Measurements from ENCODE around the gene ALK. TPM values are rescaled to one million over a fixed set of nuclear protein-coding genes. Genes with fewer than 3 reads are reported as not detected.

ALK gene
- total RNA-seq, 4 donors from 2014 or later = 0.83 to 1.6 (median 1.2) TPM

GRCh38 chr2:29573612-29574011, 347.8 kb downstream of the ALK start:
- no peaks in the 10 kb centered on the region for H3K27me3 ChIP-seq
- no peak overlapping the region for H3K27ac ChIP-seq (replicated peaks in 1 of 4)
- no peak for TF ChIP-seq EP300 (IDR thresholded peaks at IDR 0.05)
- no peak for TF ChIP-seq POLR2A (IDR thresholded peaks at IDR 0.05; ENCODE audit: low read depth)
- no peak for TF ChIP-seq CTCF (IDR thresholded peaks at IDR 0.05)
- no peak for TF ChIP-seq POLR2AphosphoS5 (IDR thresholded peaks at IDR 0.05)
- H3K4me1 ChIP-seq = no peaks in the 10 kb centered on the region
- intact Hi-C loops (cut with DNase I) = no loop called here
- no peak overlapping the region for H3K4me3 ChIP-seq
- H3K36me3 ChIP-seq = no peaks in the 10 kb centered on the region
- WGBS = 93% methylated on average over 4 of the region's 4 CpGs
- DNase-seq (ENCODE audit: extremely low spot score) = no peak
- H3K9me3 ChIP-seq = no peaks in the 10 kb centered on the region

- WGBS = 79% methylated on average over 2 of the region's 2 CpGs
- no peak for TF ChIP-seq EP300 (IDR thresholded peaks at IDR 0.05)
- no peak for TF ChIP-seq POLR2AphosphoS5 (IDR thresholded peaks at IDR 0.05)
- TF ChIP-seq CTCF (IDR thresholded peaks at IDR 0.05) = no peak
- TF ChIP-seq POLR2A (IDR thresholded peaks at IDR 0.05; ENCODE audit: low read depth) = no peak
These were observed 348.2 kb downstream of the ALK start for GRCh38 chr2:29573147-29573546.

GRCh38 chr2:29570539-29570938, 350.8 kb downstream of the ALK start:
- H3K27ac ChIP-seq (replicated peaks in 1 of 4) = no peak overlapping the region
- intact Hi-C loops (cut with DNase I) = no loop called here
- TF ChIP-seq EP300 (IDR thresholded peaks at IDR 0.05) (no peak), POLR2A (IDR thresholded peaks at IDR 0.05; ENCODE audit: low read depth) (no peak), CTCF (IDR thresholded peaks at IDR 0.05) (no peak), POLR2AphosphoS5 (IDR thresholded peaks at IDR 0.05) (no peak)
- no peaks in the 10 kb centered on the region for H3K9me3 ChIP-seq
- 75% methylated on average over 5 of the region's 5 CpGs for WGBS
- H3K36me3 ChIP-seq = no peaks in the 10 kb centered on the region
- H3K4me3 ChIP-seq = no peak overlapping the region
- H3K27me3 ChIP-seq = no peaks in the 10 kb centered on the region
- DNase-seq (ENCODE audit: extremely low spot score) = no peak
- no peaks in the 10 kb centered on the region for H3K4me1 ChIP-seq

More at GRCh38 chr2:29573147-29573546, 348.2 kb downstream of the ALK start:
- DNase-seq (ENCODE audit: extremely low spot score) = no peak
- H3K36me3 ChIP-seq = no peaks in the 10 kb centered on the region
- intact Hi-C loops (cut with DNase I) = no loop called here
- no peaks in the 10 kb centered on the region for H3K4me1 ChIP-seq
- H3K4me3 ChIP-seq = no peak overlapping the region
- no peak overlapping the region for H3K27ac ChIP-seq (replicated peaks in 1 of 4)
- H3K27me3 ChIP-seq = no peaks in the 10 kb centered on the region
- H3K9me3 ChIP-seq = no peaks in the 10 kb centered on the region

GRCh38 chr2:29567906-29568520, 353.4 kb downstream of the ALK start:
- no peak for DNase-seq (ENCODE audit: extremely low spot score)
- no peaks in the 10 kb centered on the region for H3K4me1 ChIP-seq
- H3K4me3 ChIP-seq = no peak overlapping the region
- no peaks in the 10 kb centered on the region for H3K36me3 ChIP-seq
- WGBS = 82% methylated on average over 6 of the region's 6 CpGs
- H3K9me3 ChIP-seq = no peaks in the 10 kb centered on the region
- intact Hi-C loops (cut with DNase I) = no loop called here
- no peaks in the 10 kb centered on the region for H3K27me3 ChIP-seq
- TF ChIP-seq CTCF (IDR thresholded peaks at IDR 0.05) (no peak), EP300 (IDR thresholded peaks at IDR 0.05) (no peak), POLR2A (IDR thresholded peaks at IDR 0.05; ENCODE audit: low read depth) (no peak), POLR2AphosphoS5 (IDR thresholded peaks at IDR 0.05) (no peak)
- H3K27ac ChIP-seq (replicated peaks in 1 of 4) = no peak overlapping the region

- H3K9me3 ChIP-seq = no peaks in the 10 kb centered on the region
- intact Hi-C loops (cut with DNase I) = no loop called here
- H3K4me3 ChIP-seq = no peak overlapping the region
- 100% methylated on average over 1 of the region's 1 CpG for WGBS
- H3K36me3 ChIP-seq = no peaks in the 10 kb centered on the region
- H3K27me3 ChIP-seq = no peaks in the 10 kb centered on the region
- TF ChIP-seq CTCF (IDR thresholded peaks at IDR 0.05) (no peak), POLR2A (IDR thresholded peaks at IDR 0.05; ENCODE audit: low read depth) (no peak), POLR2AphosphoS5 (IDR thresholded peaks at IDR 0.05) (no peak), EP300 (IDR thresholded peaks at IDR 0.05) (no peak)
- H3K4me1 ChIP-seq = no peaks in the 10 kb centered on the region
- no peak overlapping the region for H3K27ac ChIP-seq (replicated peaks in 1 of 4)
- DNase-seq (ENCODE audit: extremely low spot score) = no peak
These were observed 357.7 kb downstream of the ALK start for GRCh38 chr2:29563697-29564096.

All from esophagus muscularis mucosa (tissue), 4 donors.